Measurements from ENCODE around the gene KRT17.
"Not testable (repeated sequence)": the region's sequence is repeated elsewhere in the genome, so short reads cannot be mapped to it uniquely, and the experiment has no call there.

Gene KRT17

DNA sequence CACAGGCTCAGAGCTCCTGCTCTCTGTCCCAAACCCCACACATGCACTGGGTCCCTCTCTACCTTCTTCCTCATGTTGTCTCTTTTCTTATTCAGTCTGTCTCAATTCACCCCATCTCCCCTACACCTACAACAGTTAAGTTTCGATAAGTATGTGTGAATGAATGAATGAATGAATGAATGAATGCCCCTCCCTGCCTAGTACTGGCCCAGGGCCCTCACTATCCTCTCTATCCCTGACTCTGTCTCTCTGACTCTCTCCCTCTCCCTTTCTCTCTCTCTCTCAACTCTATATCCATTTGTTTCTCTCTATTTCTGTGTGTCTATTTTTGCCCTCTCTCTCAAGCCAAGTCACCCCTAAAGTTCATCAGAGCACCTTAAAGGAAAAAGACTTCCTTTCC is 45.8 kb downstream of the KRT17 start:
- H3K14ac ChIP-seq (ENCODE audit: low read length): no peak overlapping the region
- no peak overlapping the region for H3K4me2 ChIP-seq (ENCODE audit: low read length)
- H3K9ac ChIP-seq (ENCODE audit: low read length): no peak overlapping the region
- H3K9me3 ChIP-seq (ENCODE audit: insufficient read depth, low read depth, low read length): peaks cover 2% of the 10 kb centered on the region
- no peaks in the 10 kb centered on the region for H3K79me2 ChIP-seq (ENCODE audit: control insufficient read depth, insufficient read depth, low read length, poor library complexity)
- H3K27me3 ChIP-seq (ENCODE audit: insufficient read depth, low read length): no peaks in the 10 kb centered on the region
- H2BK120ac ChIP-seq (ENCODE audit: insufficient read depth, low read length, poor library complexity): no peak overlapping the region
- H3K4ac ChIP-seq (ENCODE audit: low read depth, low read length): no peak overlapping the region
- DNase-seq: no peak
- H3K27ac ChIP-seq (ENCODE audit: low read depth, low read length): no peak overlapping the region
- H3K18ac ChIP-seq (ENCODE audit: low read length): no peak overlapping the region
- H4K91ac ChIP-seq (ENCODE audit: low read depth, low read length): no peak overlapping the region
- H3K79me1 ChIP-seq (ENCODE audit: low read length): peaks cover 5% of the 10 kb centered on the region
- no peak overlapping the region for H3K4me3 ChIP-seq (ENCODE audit: low read depth, low read length)
- H3K36me3 ChIP-seq (ENCODE audit: control insufficient read depth in 1 of 2, insufficient read depth in 2 of 2, low read length in 2 of 2): no peaks in the 10 kb centered on the region
- H4K8ac ChIP-seq (ENCODE audit: low read depth, low read length): no peak overlapping the region
- peaks cover 6 to 10% of the 10 kb centered on the region in 2 experiments for H3K4me1 ChIP-seq (ENCODE audit: control insufficient read depth in 1 of 2, insufficient read depth in 2 of 2, low read length in 2 of 2)
- no peak overlapping the region for H3K23ac ChIP-seq (ENCODE audit: low read length)
- no peak overlapping the region for H2BK5ac ChIP-seq (ENCODE audit: low read depth, low read length, poor library complexity)
- no peak overlapping the region for H4K12ac ChIP-seq (ENCODE audit: low read depth, low read length)
- H2AFZ ChIP-seq (ENCODE audit: insufficient read depth, low read length, poor library complexity): no peak overlapping the region
- no CpG with 5 or more reads among the region's 1 CpG for WGBS (ENCODE audit: extremely low coverage, insufficient coverage, insufficient read length)
- H2AK5ac ChIP-seq (ENCODE audit: low read length): peak overlapping the region; percentile 33
- H2BK12ac ChIP-seq (ENCODE audit: low read length): no peak overlapping the region

- H2AFZ ChIP-seq (ENCODE audit: insufficient read depth, low read length, poor library complexity); H3K23ac ChIP-seq (ENCODE audit: low read length); H3K79me1 ChIP-seq (ENCODE audit: low read length); H3K4me3 ChIP-seq (ENCODE audit: low read depth, low read length); H3K4ac ChIP-seq (ENCODE audit: low read depth, low read length); H3K4me2 ChIP-seq (ENCODE audit: low read length); H3K18ac ChIP-seq (ENCODE audit: low read length); H3K79me2 ChIP-seq (ENCODE audit: control insufficient read depth, insufficient read depth, low read length, poor library complexity); H3K9me3 ChIP-seq (ENCODE audit: insufficient read depth, low read depth, low read length); H3K4me1 ChIP-seq (ENCODE audit: control insufficient read depth in 1 of 2, insufficient read depth in 2 of 2, low read length in 2 of 2); H4K8ac ChIP-seq (ENCODE audit: low read depth, low read length); H2BK5ac ChIP-seq (ENCODE audit: low read depth, low read length, poor library complexity); H2BK120ac ChIP-seq (ENCODE audit: insufficient read depth, low read length, poor library complexity); H3K14ac ChIP-seq (ENCODE audit: low read length); H3K36me3 ChIP-seq (ENCODE audit: control insufficient read depth in 1 of 2, insufficient read depth in 2 of 2, low read length in 2 of 2); H2BK12ac ChIP-seq (ENCODE audit: low read length); H3K9ac ChIP-seq (ENCODE audit: low read length); H2AK5ac ChIP-seq (ENCODE audit: low read length); H3K27ac ChIP-seq (ENCODE audit: low read depth, low read length); H3K27me3 ChIP-seq (ENCODE audit: insufficient read depth, low read length); H4K12ac ChIP-seq (ENCODE audit: low read depth, low read length); H4K91ac ChIP-seq (ENCODE audit: low read depth, low read length): not testable (repeated sequence)
- DNase-seq: peak; percentile 58 to 59
- WGBS (ENCODE audit: extremely low coverage, insufficient coverage, insufficient read length): no CpG with 5 or more reads among the region's 4 CpGs
Observed at GRCh38 chr17:41576740-41577139, 47.6 kb downstream of the KRT17 start.

- peaks cover 2% of the 10 kb centered on the region for H3K9me3 ChIP-seq (ENCODE audit: insufficient read depth, low read depth, low read length)
- H3K27me3 ChIP-seq (ENCODE audit: insufficient read depth, low read length): no peaks in the 10 kb centered on the region
- no peak overlapping the region for H2BK5ac ChIP-seq (ENCODE audit: low read depth, low read length, poor library complexity)
- WGBS (ENCODE audit: extremely low coverage, insufficient coverage, insufficient read length): no CpG with 5 or more reads among the region's 3 CpGs
- peaks cover 6 to 9% of the 10 kb centered on the region in 2 experiments for H3K4me1 ChIP-seq (ENCODE audit: control insufficient read depth in 1 of 2, insufficient read depth in 2 of 2, low read length in 2 of 2)
- no peaks in the 10 kb centered on the region for H3K79me2 ChIP-seq (ENCODE audit: control insufficient read depth, insufficient read depth, low read length, poor library complexity)
- H3K23ac ChIP-seq (ENCODE audit: low read length): no peak overlapping the region
- H3K36me3 ChIP-seq (ENCODE audit: control insufficient read depth in 1 of 2, insufficient read depth in 2 of 2, low read length in 2 of 2): no peaks in the 10 kb centered on the region
- no peak overlapping the region for H2BK12ac ChIP-seq (ENCODE audit: low read length)
- H2AFZ ChIP-seq (ENCODE audit: insufficient read depth, low read length, poor library complexity): no peak overlapping the region
- H3K4me2 ChIP-seq (ENCODE audit: low read length): no peak overlapping the region
- H3K4ac ChIP-seq (ENCODE audit: low read depth, low read length): no peak overlapping the region
- no peak overlapping the region for H2AK5ac ChIP-seq (ENCODE audit: low read length)
- H3K14ac ChIP-seq (ENCODE audit: low read length): no peak overlapping the region
- H3K9ac ChIP-seq (ENCODE audit: low read length): no peak overlapping the region
- H3K27ac ChIP-seq (ENCODE audit: low read depth, low read length): no peak overlapping the region
- H3K18ac ChIP-seq (ENCODE audit: low read length): no peak overlapping the region
- DNase-seq: no peak
- no peak overlapping the region for H4K8ac ChIP-seq (ENCODE audit: low read depth, low read length)
- no peak overlapping the region for H4K91ac ChIP-seq (ENCODE audit: low read depth, low read length)
- H2BK120ac ChIP-seq (ENCODE audit: insufficient read depth, low read length, poor library complexity): no peak overlapping the region
- no peak overlapping the region for H3K4me3 ChIP-seq (ENCODE audit: low read depth, low read length)
- no peak overlapping the region for H4K12ac ChIP-seq (ENCODE audit: low read depth, low read length)
- peaks cover 5% of the 10 kb centered on the region for H3K79me1 ChIP-seq (ENCODE audit: low read length)
Observed at GRCh38 chr17:41575336-41575735, 49.0 kb downstream of the KRT17 start.

- DNase-seq: no peak
- no peak within 1 kb of the TSS for H3K4me2 ChIP-seq (ENCODE audit: low read length)
- no peaks in the 10 kb centered on the region for H3K27me3 ChIP-seq (ENCODE audit: insufficient read depth, low read length)
- H2BK120ac ChIP-seq (ENCODE audit: insufficient read depth, low read length, poor library complexity): no peak within 1 kb of the TSS
- H2BK5ac ChIP-seq (ENCODE audit: low read depth, low read length, poor library complexity): no peak within 1 kb of the TSS
- H2AFZ ChIP-seq (ENCODE audit: insufficient read depth, low read length, poor library complexity): no peak within 1 kb of the TSS
- no peaks in the 10 kb centered on the region for H3K79me1 ChIP-seq (ENCODE audit: low read length)
- no CpG with 5 or more reads among the region's 24 CpGs for WGBS (ENCODE audit: extremely low coverage, insufficient coverage, insufficient read length)
- H3K79me2 ChIP-seq (ENCODE audit: control insufficient read depth, insufficient read depth, low read length, poor library complexity): no peaks in the 10 kb centered on the region
- H3K9ac ChIP-seq (ENCODE audit: low read length): no peak within 1 kb of the TSS
- H3K4me3 ChIP-seq (ENCODE audit: low read depth, low read length): no peak within 1 kb of the TSS
- H3K23ac ChIP-seq (ENCODE audit: low read length): no peak within 1 kb of the TSS
- H3K18ac ChIP-seq (ENCODE audit: low read length): no peak within 1 kb of the TSS
- H3K4me1 ChIP-seq (ENCODE audit: control insufficient read depth in 1 of 2, insufficient read depth in 2 of 2, low read length in 2 of 2): peaks cover 0 to 4% of the 10 kb centered on the region in 2 experiments
- H4K91ac ChIP-seq (ENCODE audit: low read depth, low read length): no peak within 1 kb of the TSS
- H3K36me3 ChIP-seq (ENCODE audit: control insufficient read depth in 1 of 2, insufficient read depth in 2 of 2, low read length in 2 of 2): no peaks in the 10 kb centered on the region
- no peak within 1 kb of the TSS for H3K4ac ChIP-seq (ENCODE audit: low read depth, low read length)
- no peak within 1 kb of the TSS for H3K27ac ChIP-seq (ENCODE audit: low read depth, low read length)
- no peak within 1 kb of the TSS for H4K8ac ChIP-seq (ENCODE audit: low read depth, low read length)
- no peak within 1 kb of the TSS for H3K14ac ChIP-seq (ENCODE audit: low read length)
- peaks cover 3% of the 10 kb centered on the region for H3K9me3 ChIP-seq (ENCODE audit: insufficient read depth, low read depth, low read length)
- H2AK5ac ChIP-seq (ENCODE audit: low read length): no peak within 1 kb of the TSS
- H4K12ac ChIP-seq (ENCODE audit: low read depth, low read length): no peak within 1 kb of the TSS
- H2BK12ac ChIP-seq (ENCODE audit: low read length): no peak within 1 kb of the TSS
Observed at GRCh38 chr17:41571561-41572434, 52.6 kb downstream of the KRT17 start, which contains the start of gene KRT9. Gene KRT9 (minus strand): TSS chr17:41572059. CDS start chr17:41571992, 67 bp downstream.
